HEK293 (cell line): Measurements from ENCODE around the gene DCD.

Experiments
- HOXA7 ChIP-seq: sonication (generic); formaldehyde crosslinking; IDR thresholded peaks from 2 replicates; pipeline ENCODE4 v1.8.1; 2022; ENCODE audit warnings: missing genetic modification reagents, borderline replicate concordance
- SP7 ChIP-seq: fragments of 450-650 bp; formaldehyde crosslinking; IDR thresholded peaks from 2 replicates; pipeline ENCODE4 v1.5.1; 2016; ENCODE audit warnings: missing biosample characterization, missing genetic modification characterization
- ZNF354C ChIP-seq: fragments of 450-650 bp; formaldehyde crosslinking; IDR thresholded peaks from 2 replicates; pipeline ENCODE4 v1.5.1; 2016; ENCODE audit warnings: missing biosample characterization, missing genetic modification characterization, low read depth, borderline replicate concordance
- ZNF433 ChIP-seq: fragments of 450-650 bp; formaldehyde crosslinking; IDR thresholded peaks from 2 replicates; pipeline ENCODE4 v1.5.1; 2016; ENCODE audit warnings: missing biosample characterization, missing genetic modification characterization, low read depth
- ZNF473 ChIP-seq: fragments of 450-650 bp; formaldehyde crosslinking; IDR thresholded peaks from 2 replicates; pipeline ENCODE4 v1.5.1; 2017; ENCODE audit warnings: missing biosample characterization, missing genetic modification characterization
- TF ChIP-seq, protein P1 (sequence below): fragments of 450-650 bp; formaldehyde crosslinking; IDR thresholded peaks from 2 replicates; pipeline ENCODE4 v1.5.1; 2017; ENCODE audit warnings: missing biosample characterization, missing genetic modification characterization
- TF ChIP-seq, protein P2 (sequence below): fragments of 450-650 bp; formaldehyde crosslinking; IDR thresholded peaks from 2 replicates; pipeline ENCODE4 v1.5.1; 2016; ENCODE audit warnings: missing biosample characterization, missing genetic modification characterization
- TF ChIP-seq, protein P3 (sequence below): fragments of 450-650 bp; formaldehyde crosslinking; IDR thresholded peaks from 2 replicates; pipeline ENCODE4 v1.5.1; 2016; ENCODE audit warnings: missing biosample characterization, missing genetic modification characterization
- TF ChIP-seq, protein P4 (sequence below): fragments of 450-650 bp; formaldehyde crosslinking; IDR thresholded peaks from 2 replicates; pipeline ENCODE4 v1.5.1; 2016; ENCODE audit warnings: missing biosample characterization, missing genetic modification characterization, borderline replicate concordance

DNA sequence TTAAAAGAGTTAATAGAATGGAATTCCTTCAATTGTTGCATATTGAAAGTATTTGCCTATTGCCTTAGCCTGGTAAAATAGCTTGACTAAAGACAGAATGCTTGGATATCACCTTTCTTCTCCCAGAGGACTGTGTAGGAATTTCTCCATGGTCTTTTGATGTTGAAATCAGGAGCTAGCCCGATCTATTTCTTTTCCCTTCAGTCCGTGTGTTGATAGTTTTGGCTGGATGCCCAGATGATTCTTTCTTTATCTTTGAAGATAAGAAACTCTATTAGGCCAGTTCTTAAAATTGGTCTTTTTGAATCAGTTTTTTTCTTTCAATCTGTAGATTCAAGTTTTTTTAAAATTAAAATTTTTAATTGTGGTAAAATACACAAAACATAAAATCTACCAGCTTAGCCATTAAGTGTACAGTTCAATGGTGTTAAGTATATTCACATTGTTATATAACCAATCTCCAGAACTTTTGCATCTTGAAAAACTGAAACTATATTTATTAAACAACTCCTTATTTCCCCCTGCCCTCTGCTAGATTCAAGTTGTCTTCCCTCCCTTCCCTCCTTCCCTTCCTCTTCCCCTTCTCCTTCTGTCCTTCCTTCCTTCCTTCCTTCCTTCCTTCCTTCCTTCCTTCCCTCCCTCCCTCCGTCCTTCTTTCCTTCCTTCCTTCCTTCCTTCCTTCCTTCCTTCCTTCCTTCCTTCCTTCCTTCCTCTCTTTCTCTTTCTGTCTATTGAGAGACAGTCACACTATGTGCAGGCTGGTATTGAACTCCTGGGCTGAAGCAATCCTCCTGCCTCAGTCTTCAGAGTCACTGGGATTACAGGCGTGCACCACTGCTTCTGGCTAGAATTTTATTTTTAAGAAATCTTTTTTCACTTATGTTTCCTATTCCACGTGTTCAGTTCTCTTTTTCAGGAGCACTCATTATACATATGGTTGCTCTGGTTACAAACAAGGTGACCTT, 23.6 kb downstream of the DCD start:
- TF ChIP-seq ZNF433 (tag by site-specific recombination), result no peak
- no peak for TF ChIP-seq ZNF473 (tag by site-specific recombination)
- TF ChIP-seq, protein P1, sequence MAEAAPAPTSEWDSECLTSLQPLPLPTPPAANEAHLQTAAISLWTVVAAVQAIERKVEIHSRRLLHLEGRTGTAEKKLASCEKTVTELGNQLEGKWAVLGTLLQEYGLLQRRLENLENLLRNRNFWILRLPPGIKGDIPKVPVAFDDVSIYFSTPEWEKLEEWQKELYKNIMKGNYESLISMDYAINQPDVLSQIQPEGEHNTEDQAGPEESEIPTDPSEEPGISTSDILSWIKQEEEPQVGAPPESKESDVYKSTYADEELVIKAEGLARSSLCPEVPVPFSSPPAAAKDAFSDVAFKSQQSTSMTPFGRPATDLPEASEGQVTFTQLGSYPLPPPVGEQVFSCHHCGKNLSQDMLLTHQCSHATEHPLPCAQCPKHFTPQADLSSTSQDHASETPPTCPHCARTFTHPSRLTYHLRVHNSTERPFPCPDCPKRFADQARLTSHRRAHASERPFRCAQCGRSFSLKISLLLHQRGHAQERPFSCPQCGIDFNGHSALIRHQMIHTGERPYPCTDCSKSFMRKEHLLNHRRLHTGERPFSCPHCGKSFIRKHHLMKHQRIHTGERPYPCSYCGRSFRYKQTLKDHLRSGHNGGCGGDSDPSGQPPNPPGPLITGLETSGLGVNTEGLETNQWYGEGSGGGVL (tag by site-specific recombination), result no peak
- TF ChIP-seq, protein P2, sequence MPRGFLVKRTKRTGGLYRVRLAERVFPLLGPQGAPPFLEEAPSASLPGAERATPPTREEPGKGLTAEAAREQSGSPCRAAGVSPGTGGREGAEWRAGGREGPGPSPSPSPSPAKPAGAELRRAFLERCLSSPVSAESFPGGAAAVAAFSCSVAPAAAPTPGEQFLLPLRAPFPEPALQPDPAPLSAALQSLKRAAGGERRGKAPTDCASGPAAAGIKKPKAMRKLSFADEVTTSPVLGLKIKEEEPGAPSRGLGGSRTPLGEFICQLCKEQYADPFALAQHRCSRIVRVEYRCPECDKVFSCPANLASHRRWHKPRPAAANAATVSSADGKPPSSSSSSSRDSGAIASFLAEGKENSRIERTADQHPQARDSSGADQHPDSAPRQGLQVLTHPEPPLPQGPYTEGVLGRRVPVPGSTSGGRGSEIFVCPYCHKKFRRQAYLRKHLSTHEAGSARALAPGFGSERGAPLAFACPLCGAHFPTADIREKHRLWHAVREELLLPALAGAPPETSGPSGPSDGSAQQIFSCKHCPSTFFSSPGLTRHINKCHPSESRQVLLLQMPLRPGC (tag by site-specific recombination), result no peak
- TF ChIP-seq, protein P3, sequence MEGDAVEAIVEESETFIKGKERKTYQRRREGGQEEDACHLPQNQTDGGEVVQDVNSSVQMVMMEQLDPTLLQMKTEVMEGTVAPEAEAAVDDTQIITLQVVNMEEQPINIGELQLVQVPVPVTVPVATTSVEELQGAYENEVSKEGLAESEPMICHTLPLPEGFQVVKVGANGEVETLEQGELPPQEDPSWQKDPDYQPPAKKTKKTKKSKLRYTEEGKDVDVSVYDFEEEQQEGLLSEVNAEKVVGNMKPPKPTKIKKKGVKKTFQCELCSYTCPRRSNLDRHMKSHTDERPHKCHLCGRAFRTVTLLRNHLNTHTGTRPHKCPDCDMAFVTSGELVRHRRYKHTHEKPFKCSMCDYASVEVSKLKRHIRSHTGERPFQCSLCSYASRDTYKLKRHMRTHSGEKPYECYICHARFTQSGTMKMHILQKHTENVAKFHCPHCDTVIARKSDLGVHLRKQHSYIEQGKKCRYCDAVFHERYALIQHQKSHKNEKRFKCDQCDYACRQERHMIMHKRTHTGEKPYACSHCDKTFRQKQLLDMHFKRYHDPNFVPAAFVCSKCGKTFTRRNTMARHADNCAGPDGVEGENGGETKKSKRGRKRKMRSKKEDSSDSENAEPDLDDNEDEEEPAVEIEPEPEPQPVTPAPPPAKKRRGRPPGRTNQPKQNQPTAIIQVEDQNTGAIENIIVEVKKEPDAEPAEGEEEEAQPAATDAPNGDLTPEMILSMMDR (tag by site-specific recombination), result no peak
- no peak for TF ChIP-seq HOXA7
- TF ChIP-seq SP7, result no peak
- TF ChIP-seq ZNF354C (tag by site-specific recombination), result no peak
- TF ChIP-seq, protein P4, sequence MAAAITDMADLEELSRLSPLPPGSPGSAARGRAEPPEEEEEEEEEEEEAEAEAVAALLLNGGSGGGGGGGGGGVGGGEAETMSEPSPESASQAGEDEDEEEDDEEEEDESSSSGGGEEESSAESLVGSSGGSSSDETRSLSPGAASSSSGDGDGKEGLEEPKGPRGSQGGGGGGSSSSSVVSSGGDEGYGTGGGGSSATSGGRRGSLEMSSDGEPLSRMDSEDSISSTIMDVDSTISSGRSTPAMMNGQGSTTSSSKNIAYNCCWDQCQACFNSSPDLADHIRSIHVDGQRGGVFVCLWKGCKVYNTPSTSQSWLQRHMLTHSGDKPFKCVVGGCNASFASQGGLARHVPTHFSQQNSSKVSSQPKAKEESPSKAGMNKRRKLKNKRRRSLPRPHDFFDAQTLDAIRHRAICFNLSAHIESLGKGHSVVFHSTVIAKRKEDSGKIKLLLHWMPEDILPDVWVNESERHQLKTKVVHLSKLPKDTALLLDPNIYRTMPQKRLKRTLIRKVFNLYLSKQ (tag by site-specific recombination), result no peak
